Activated effector memory CD4-positive, alpha-beta T cell treated with anti-CD3 and anti-CD28 coated beads, Interleukin-2, amount 50 U/mL, for 16 hours (primary cell): ENCODE results near the gene HYAL3.
A peak's percentile ranks its signal among the peaks of the same experiment; 100 is the strongest.

Source experiments
- DNase-seq: peaks from one replicate; pipeline ENCODE4 v3.0.0-alpha.2; 2020

Gene HYAL3

GRCh38 chr3:50298836-50299637, at the start of gene HYAL3, which contains the start of gene NAA80:
TSS of gene HYAL3 (minus strand) at chr3:50299405. CDS start at chr3:50295602, 3,803 bp downstream.
TSS of gene NAA80 (minus strand) at chr3:50299405. CDS start at chr3:50297463, 1,942 bp downstream.
- DNase-seq: peak; percentile 99

- peak; percentile 92 for DNase-seq
Measured at GRCh38 chr3:50347187-50347813, 48.1 kb upstream of the HYAL3 start.

DNA sequence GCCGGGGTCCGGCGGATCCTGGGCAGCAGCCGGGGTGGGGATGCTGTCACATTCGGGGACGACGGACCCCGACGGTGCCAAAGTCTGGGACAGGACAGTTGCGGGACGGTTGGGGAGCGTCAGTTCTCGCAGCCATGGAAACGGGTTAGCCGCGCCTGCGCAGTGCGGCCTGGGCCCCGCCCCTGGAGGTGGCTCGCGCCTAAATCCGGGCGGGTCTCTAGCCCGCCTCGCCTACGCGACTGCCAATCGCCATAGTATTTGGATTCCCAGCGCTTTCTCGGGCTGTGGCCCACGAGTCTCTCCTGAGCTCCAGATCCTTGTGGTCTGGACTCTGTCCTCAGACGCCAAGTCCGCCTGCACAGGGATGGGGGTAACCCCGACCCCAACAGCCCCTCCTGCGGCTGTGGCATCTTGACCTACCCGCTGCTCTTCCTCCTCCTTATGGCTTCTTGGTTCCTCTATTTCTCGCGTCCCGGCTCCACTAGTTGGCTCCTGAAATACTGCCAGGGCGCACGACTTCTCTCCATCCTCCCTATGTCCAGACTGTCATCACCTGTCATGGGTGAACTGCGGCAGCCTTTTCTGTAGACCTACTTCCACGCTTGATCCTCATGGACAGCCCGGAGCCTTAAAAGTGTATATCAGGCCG, 46.5 kb upstream of the HYAL3 start, which contains the start of gene ZMYND10:
Gene ZMYND10, minus strand, starts transcription at position 147 of the 649 bp plus-strand sequence. CDS start 153 bp downstream, outside the sequence.
- peak; percentile 91 for DNase-seq

- DNase-seq: no peak
Measured at GRCh38 chr3:50345008-50345407, 45.8 kb upstream of the HYAL3 start.

GRCh38 chr3:50342813-50343633, 43.8 kb upstream of the HYAL3 start:
- DNase-seq: no peak

GRCh38 chr3:50341996-50342650, 42.9 kb upstream of the HYAL3 start:
- no peak for DNase-seq

GRCh38 chr3:50341537-50341936, 42.3 kb upstream of the HYAL3 start:
- no peak for DNase-seq

DNA sequence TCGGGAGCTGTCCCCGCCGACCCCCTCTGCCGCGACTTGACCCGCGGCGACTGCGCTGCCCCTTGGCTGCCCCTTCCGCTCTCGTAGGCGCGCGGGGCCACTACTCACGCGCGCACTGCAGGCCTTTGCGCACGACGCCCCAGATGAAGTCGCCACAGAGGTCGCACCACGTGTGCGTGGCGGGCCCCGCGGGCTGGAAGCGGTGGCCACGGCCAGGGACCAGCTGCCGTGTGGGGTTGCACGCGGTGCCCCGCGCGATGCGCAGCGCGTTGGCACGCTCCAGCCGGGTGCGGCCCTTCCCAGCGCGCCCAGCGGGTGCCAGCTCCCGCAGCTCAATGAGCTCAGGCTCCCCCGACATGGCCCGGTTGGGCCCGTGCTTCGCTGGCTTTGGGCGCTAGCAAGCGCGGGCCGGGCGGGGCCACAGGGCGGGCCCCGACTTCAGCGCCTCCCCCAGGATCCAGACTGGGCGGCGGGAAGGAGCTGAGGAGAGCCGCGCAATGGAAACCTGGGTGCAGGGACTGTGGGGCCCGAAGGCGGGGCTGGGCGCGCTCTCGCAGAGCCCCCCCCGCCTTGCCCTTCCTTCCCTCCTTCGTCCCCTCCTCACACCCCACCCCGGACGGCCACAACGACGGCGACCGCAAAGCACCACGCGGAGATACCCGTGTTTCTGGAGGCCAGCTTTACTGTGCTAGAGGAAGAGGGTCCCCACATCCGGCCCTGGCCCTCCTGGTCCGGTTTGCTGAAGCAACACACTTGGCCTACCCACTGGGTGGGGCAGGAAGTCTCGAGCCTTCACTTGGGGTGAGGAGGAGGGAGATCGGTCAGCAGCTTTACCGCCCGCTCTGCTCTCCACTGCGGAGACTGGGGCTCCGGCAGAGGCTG, 41.5 kb upstream of the HYAL3 start, which contains the start of gene RASSF1:
Gene RASSF1, minus strand, starts transcription at position 389 of the 882 bp plus-strand sequence. Its CDS starts 31 bp downstream, at position 358.
- DNase-seq: peak; percentile 87

- no peak for DNase-seq
Measured at GRCh38 chr3:50340147-50340447, 40.9 kb upstream of the HYAL3 start.

DNA sequence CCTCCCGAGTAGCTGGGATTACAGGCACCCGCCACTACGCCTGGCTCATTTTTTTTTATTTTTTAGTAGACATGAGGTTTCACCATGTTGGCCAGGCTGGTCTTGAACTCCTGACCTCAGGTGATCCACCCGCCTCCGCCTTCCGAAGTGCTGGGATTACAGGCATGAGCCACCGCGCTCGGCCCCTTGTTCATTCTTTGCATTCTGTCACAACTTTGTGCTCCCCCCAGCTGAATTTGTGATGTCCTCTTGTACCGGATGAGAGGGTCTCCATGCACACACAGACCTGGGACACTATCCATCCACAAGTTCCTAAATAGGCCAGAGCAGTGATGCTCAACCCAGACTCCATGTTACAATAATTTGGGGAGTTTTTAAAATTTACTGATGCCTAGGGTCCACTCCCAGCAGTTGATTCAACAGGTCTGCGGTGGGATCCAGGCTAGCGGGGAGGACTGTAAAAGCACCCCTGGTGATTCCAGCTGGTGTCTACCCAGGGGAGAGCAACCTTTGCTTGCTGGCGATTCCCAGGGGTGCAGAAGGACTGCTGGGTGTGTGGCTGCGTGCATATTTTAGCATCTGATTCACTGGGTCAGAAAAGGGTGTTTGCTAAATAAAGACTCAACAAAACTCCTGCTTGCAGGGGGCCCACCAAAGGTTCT, 40.4 kb upstream of the HYAL3 start:
- DNase-seq: no peak

GRCh38 chr3:50338965-50339364, 39.8 kb upstream of the HYAL3 start:
- no peak for DNase-seq

GRCh38 chr3:50337175-50337861, 38.1 kb upstream of the HYAL3 start:
- peak; percentile 98 for DNase-seq

GRCh38 chr3:50336452-50337174, 37.4 kb upstream of the HYAL3 start:
- no peak for DNase-seq

- no peak for DNase-seq
Measured at GRCh38 chr3:50334339-50335075, 35.3 kb upstream of the HYAL3 start.

- DNase-seq: no peak
Measured at GRCh38 chr3:50333744-50334328, 34.6 kb upstream of the HYAL3 start.

GRCh38 chr3:50331364-50331907, 32.2 kb upstream of the HYAL3 start:
- no peak for DNase-seq

GRCh38 chr3:50330330-50330729, 31.1 kb upstream of the HYAL3 start:
- DNase-seq: no peak
